HFFc6 (cell line): ENCODE results near the gene GLUL. TPM values are rescaled to one million over a fixed set of nuclear protein-coding genes. Genes with fewer than 3 reads are reported as not detected.

Source experiments
- DNase-seq: peaks from one replicate; pipeline ENCODE4 v3.0.0-alpha.2; 2018
- H3K27ac Mint-ChIP-seq: 2 replicates; pipeline ENCODE4 v1.8.0; 2020; ENCODE audit warnings: mild to moderate bottlenecking, mixed read lengths
- H3K27me3 Mint-ChIP-seq: 2 replicates; pipeline ENCODE4 v1.8.0; 2021; ENCODE audit warnings: mild to moderate bottlenecking, moderate library complexity, mixed read lengths; ENCODE audit not compliant: insufficient read depth
- H3K36me3 Mint-ChIP-seq: 2 replicates; pipeline ENCODE4 v1.8.0; 2021; ENCODE audit warnings: low read depth, mixed read lengths
- H3K4me1 Mint-ChIP-seq: 2 replicates; pipeline ENCODE4 v1.8.0; 2020; ENCODE audit warnings: low read depth, mixed read lengths
- H3K4me3 Mint-ChIP-seq: 2 replicates; pipeline ENCODE4 v1.8.0; 2020; ENCODE audit warnings: mild to moderate bottlenecking, moderate library complexity, mixed read lengths
- H3K9me3 Mint-ChIP-seq: 2 replicates; pipeline ENCODE4 v1.8.0; 2020; ENCODE audit warnings: mild to moderate bottlenecking, mixed read lengths
- total RNA-seq, 6 experiments: library from RNA; stranded (reverse); fragmentation: NEBNext Ultra II Directional; extraction: Animal tissue kit (Norgen Biotek cat#: 25700); gene quantifications; 2 replicates in 1 of 6; 3 replicates in 5 of 6; pipeline ENCODE4 v1.2.3, GENCODE V29; 2021
- TF ChIP-seq, protein P1 (sequence below): fragments of 200-600 bp; sonication (generic); IDR thresholded peaks from 2 replicates; pipeline ENCODE4 v1.5.0; 2021; ENCODE audit warnings: antibody characterized with exemption, mild to moderate bottlenecking

GLUL gene
- total RNA-seq, 6 experiments from 2014 or later, result 124 to 194 (median 176) TPM

DNA sequence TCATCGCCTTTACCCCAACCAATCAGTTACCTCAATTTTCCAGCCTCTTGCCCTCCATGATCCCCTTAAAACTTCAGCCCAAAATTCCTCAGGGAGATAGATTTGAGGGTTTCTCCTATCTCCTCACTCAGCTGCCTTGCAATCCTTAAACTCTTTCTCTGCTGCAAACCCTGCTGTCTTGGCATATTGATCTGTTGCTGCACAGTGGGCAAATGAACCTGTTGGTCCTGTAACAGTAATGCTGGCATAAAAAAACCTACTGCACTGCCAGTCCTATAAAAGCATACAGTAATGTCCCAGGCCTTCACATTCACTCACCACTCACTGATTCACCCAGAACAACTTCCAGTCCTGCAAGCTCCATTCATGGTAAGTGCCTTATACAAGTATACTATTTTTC lies 14.0 kb upstream of the GLUL start:
- peaks cover 7% of the 10 kb centered on the region for H3K27me3 Mint-ChIP-seq
- no peak for DNase-seq
- no peaks in the 10 kb centered on the region for H3K9me3 Mint-ChIP-seq
- H3K4me3 Mint-ChIP-seq, result no peak overlapping the region
- H3K4me1 Mint-ChIP-seq, result no peaks in the 10 kb centered on the region
- TF ChIP-seq, protein P1, sequence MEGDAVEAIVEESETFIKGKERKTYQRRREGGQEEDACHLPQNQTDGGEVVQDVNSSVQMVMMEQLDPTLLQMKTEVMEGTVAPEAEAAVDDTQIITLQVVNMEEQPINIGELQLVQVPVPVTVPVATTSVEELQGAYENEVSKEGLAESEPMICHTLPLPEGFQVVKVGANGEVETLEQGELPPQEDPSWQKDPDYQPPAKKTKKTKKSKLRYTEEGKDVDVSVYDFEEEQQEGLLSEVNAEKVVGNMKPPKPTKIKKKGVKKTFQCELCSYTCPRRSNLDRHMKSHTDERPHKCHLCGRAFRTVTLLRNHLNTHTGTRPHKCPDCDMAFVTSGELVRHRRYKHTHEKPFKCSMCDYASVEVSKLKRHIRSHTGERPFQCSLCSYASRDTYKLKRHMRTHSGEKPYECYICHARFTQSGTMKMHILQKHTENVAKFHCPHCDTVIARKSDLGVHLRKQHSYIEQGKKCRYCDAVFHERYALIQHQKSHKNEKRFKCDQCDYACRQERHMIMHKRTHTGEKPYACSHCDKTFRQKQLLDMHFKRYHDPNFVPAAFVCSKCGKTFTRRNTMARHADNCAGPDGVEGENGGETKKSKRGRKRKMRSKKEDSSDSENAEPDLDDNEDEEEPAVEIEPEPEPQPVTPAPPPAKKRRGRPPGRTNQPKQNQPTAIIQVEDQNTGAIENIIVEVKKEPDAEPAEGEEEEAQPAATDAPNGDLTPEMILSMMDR, result no peak
- H3K27ac Mint-ChIP-seq, result no peak overlapping the region
- no peaks in the 10 kb centered on the region for H3K36me3 Mint-ChIP-seq

DNA sequence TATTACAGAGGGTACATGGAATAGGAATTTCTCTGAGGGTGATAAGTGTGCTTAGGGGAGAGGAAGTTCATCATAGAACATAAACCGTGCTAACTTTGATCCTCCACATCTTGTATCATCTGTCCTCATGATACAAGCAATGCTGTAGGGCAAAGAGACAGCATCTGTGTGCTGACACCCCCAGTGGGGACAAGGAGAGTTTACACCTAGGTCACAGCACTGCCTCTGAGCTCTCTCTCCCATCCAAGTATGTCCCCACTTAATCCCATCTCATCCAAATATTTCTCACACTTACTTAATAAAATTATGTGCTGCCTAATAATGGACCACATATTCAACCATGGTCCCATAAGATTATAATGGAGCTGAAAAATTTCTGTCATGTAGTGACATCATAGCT lies 13.2 kb upstream of the GLUL start:
- H3K4me3 Mint-ChIP-seq, result no peak overlapping the region
- H3K27ac Mint-ChIP-seq, result no peak overlapping the region
- H3K9me3 Mint-ChIP-seq, result no peaks in the 10 kb centered on the region
- DNase-seq, result no peak
- H3K4me1 Mint-ChIP-seq, result no peaks in the 10 kb centered on the region
- TF ChIP-seq, protein P1, result peak; percentile 29; the same call in 1 of the 2 replicates
- peaks cover 2% of the 10 kb centered on the region for H3K27me3 Mint-ChIP-seq
- no peaks in the 10 kb centered on the region for H3K36me3 Mint-ChIP-seq

DNA sequence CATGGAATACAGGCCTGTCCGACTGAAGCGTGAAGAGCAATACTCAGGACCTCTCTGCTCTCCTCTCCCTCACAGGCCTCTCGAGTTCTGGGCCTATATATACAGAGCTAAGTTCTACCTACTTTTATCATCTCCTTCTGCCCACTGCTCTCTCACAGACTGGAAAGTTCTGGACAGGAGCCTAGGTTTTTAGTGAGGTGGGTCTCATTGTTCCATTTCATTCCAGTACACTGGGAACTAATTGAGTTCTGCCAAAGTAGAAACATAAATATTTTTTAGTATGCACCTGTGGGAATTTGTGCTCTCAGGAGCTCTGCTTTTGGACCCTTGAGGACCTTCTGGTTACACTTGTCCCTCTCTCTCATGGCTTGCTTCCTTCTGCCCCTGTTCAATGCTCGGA lies 9.0 kb upstream of the GLUL start, which contains the start of gene TEDDM1:
TEDDM1 (minus strand) TSS at position 101 of the 400 bp plus-strand sequence. CDS start 182 bp downstream, outside the sequence.
- DNase-seq, result no peak
- no peaks in the 10 kb centered on the region for H3K36me3 Mint-ChIP-seq
- H3K27ac Mint-ChIP-seq, result no peak within 1 kb of the TSS
- TF ChIP-seq, protein P1, result no peak
- no peaks in the 10 kb centered on the region for H3K9me3 Mint-ChIP-seq
- peaks cover 5% of the 10 kb centered on the region for H3K27me3 Mint-ChIP-seq
- peaks cover 19% of the 10 kb centered on the region for H3K4me1 Mint-ChIP-seq
- H3K4me3 Mint-ChIP-seq, result no peak within 1 kb of the TSS

DNA sequence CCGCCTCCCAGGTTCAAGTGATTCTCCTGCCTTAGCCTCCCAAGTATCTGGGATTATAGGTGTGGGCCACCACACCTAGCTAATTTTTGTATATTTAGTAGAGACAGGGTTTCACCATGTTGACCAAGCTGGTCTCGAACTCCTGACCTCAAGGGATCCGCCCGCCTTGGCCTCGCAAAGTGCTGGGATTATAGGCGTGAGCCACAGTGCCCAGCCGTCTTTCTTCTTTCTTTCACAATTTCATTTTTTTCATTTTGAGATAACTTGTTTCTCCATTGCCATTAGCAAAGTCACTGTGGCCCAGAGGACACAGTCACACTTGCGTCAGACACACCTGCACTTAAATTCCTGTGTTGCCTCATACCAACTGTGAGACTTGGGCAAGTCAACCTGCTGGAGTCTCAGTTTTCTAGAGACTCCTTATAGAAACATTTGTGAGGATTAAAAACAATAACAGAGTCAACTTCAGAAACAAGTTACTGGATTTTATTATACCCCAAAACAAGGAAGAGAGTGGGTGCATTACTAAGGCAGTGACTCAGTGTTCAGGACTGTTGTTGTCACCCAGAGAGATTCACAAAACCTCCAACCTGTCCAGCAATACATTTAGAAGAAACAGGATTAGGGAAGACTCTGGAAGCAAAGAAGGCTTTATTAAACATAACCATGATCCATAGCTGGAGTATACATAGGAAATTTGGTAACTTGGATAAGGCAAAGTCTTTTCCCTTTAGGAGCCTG lies 6.2 kb upstream of the GLUL start:
- Mint-ChIP-seq H3K4me1 (peaks cover 20% of the 10 kb centered on the region), H3K27me3 (peaks cover 3% of the 10 kb centered on the region), H3K4me3 (no peak overlapping the region), H3K9me3 (no peaks in the 10 kb centered on the region), H3K27ac (no peak overlapping the region), H3K36me3 (no peaks in the 10 kb centered on the region)
- TF ChIP-seq, protein P1, result no peak
- DNase-seq, result no peak

DNA sequence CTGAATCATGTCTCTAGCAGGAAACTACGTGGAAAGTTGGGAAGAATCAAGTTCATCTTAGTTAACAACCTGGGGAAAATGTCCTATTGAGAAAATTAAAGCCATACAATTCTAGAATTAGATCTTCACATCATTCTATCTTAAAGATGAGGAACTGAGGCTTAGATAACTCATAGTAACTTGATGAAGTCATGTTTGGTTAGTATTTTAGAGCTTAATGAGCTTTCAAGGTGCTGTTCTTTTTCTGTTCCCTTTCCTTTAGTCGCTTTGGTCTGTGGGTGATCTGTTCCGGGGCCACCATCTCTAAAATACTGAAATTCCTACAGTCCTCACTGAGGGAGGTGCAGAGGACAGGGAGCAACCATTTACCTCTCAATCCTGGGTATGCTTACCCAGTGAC lies 4.3 kb upstream of the GLUL start:
- peaks cover 26% of the 10 kb centered on the region for H3K4me1 Mint-ChIP-seq
- TF ChIP-seq, protein P1, result no peak
- peaks cover 4% of the 10 kb centered on the region for H3K36me3 Mint-ChIP-seq
- peaks cover 3% of the 10 kb centered on the region for H3K27me3 Mint-ChIP-seq
- no peak overlapping the region for H3K27ac Mint-ChIP-seq
- DNase-seq, result no peak
- H3K9me3 Mint-ChIP-seq, result no peaks in the 10 kb centered on the region
- H3K4me3 Mint-ChIP-seq, result no peak overlapping the region
